GM21423 (cell line): Measurements from ENCODE around the gene SCARF1.

Source experiments
- ATAC-seq: cut with Tn5 transposase; IDR thresholded peaks from one replicate; pipeline ENCODE4 v1.9.1; 2021; ENCODE audit warnings: mild to moderate bottlenecking, moderate library complexity; ENCODE audit not compliant: unreplicated experiment

The SCARF1 gene

GRCh38 chr17:1605681-1606351, 39.7 kb downstream of the SCARF1 start:
- ATAC-seq: no peak

- ATAC-seq: no peak
Measured at GRCh38 chr17:1604831-1605528, 40.6 kb downstream of the SCARF1 start.

GRCh38 chr17:1601571-1601970, 44.0 kb downstream of the SCARF1 start:
- no peak for ATAC-seq

- no peak for ATAC-seq
Measured at GRCh38 chr17:1598399-1599095, 47.0 kb downstream of the SCARF1 start.

GRCh38 chr17:1597861-1598342, 47.6 kb downstream of the SCARF1 start:
- ATAC-seq: no peak

GRCh38 chr17:1593630-1593931, 52.0 kb downstream of the SCARF1 start:
- ATAC-seq: no peak

GRCh38 chr17:1592751-1593629, 52.5 kb downstream of the SCARF1 start:
- ATAC-seq: peak; percentile 72

- ATAC-seq: no peak
Measured at GRCh38 chr17:1591474-1592090, 54.0 kb downstream of the SCARF1 start.

GRCh38 chr17:1590747-1591473, 54.6 kb downstream of the SCARF1 start:
- no peak for ATAC-seq

GRCh38 chr17:1590029-1590746, 55.3 kb downstream of the SCARF1 start:
- no peak for ATAC-seq

GRCh38 chr17:1588821-1589585, 56.5 kb downstream of the SCARF1 start:
- ATAC-seq: no peak

- no peak for ATAC-seq
Measured at GRCh38 chr17:1584167-1584566, 61.4 kb downstream of the SCARF1 start.
